Left renal cortex interstitium (tissue), 4 donors: ENCODE measurements around the gene AXDND1. TPM values are rescaled to one million over a fixed set of nuclear protein-coding genes. Genes with fewer than 3 reads are reported as not detected.

Experiments used
- polyA plus RNA-seq, 4 donors: library from polyadenylated mRNA; unstranded; fragments of 120-200 nt; gene quantifications; one replicate each; pipeline ENCODE4 v1.2.1, GENCODE V29; 2013; ENCODE audit not compliant: insufficient read length in 4 of 4

AXDND1 gene
- polyA plus RNA-seq, 4 donors: 8.4 to 44.3 (median 18.2) TPM

Other genes with a start within 250 kb of the AXDND1 start
- 10 to 100 TPM in 2 of 4 donors, 1 to 10 TPM in 2; 8.8 to 12.9 (median 10.5) TPM for gene ABL2, start 136.3 kb upstream of the AXDND1 start, polyA plus RNA-seq
- 10 to 100 TPM; 30.4 to 33.6 (median 31.4) TPM for gene SOAT1, start 72.2 kb upstream of the AXDND1 start, polyA plus RNA-seq
- 100 to 1,000 TPM; 351 to 448 (median 408) TPM for gene NPHS2, start 210.0 kb downstream of the AXDND1 start, polyA plus RNA-seq
- 1 to 10 TPM; 2.6 to 5.5 (median 4.3) TPM for gene TDRD5, start 225.9 kb downstream of the AXDND1 start, polyA plus RNA-seq